HL-60 (cell line): ENCODE results near the gene RANBP2.

ENCODE experiments used
- DNase-seq, 2 experiments: peaks; one replicate each; pipeline ENCODE4 v3.0.0-alpha.2; 2010 to 2020; ENCODE audit warnings: low read depth in 1 of 2, low spot score in 1 of 2
- H3K27ac ChIP-seq: fragments of 250-450 bp; sonication (Bioruptor Pico); replicated peaks from 2 replicates; pipeline ENCODE4 v1.5.1; 2020; ENCODE audit warnings: mild to moderate bottlenecking, moderate library complexity
- H3K27me3 ChIP-seq: fragments of 250-450 bp; sonication (Bioruptor Pico); 2 replicates; pipeline ENCODE4 v1.5.1; 2021; ENCODE audit warnings: mild to moderate bottlenecking, moderate library complexity; ENCODE audit not compliant: insufficient read depth, poor library complexity, severe bottlenecking
- H3K4me3 ChIP-seq: replicated peaks from 2 replicates; pipeline ENCODE4 v1.5.1; 2011; ENCODE audit warnings: mild to moderate bottlenecking, control low read depth, low read length; ENCODE audit not compliant: insufficient read depth
- CTCF ChIP-seq: IDR thresholded peaks from one replicate; pipeline ENCODE4 v1.5.1; 2011; ENCODE audit warnings: low read length, control low read depth, inconsistent platforms; ENCODE audit not compliant: insufficient read depth
- GABPA ChIP-seq: IDR thresholded peaks from 2 replicates; pipeline ENCODE4 v1.6.1; 2012; ENCODE audit warnings: low read depth
- POLR2AphosphoS5 ChIP-seq: IDR thresholded peaks from 2 replicates; pipeline ENCODE4 v1.6.1; 2012; ENCODE audit warnings: low read depth
- SPI1 ChIP-seq: IDR thresholded peaks from 2 replicates; pipeline ENCODE4 v1.6.1; 2012; ENCODE audit warnings: low read depth, mild to moderate bottlenecking, borderline replicate concordance
- TF ChIP-seq, protein P1 (sequence below): IDR thresholded peaks from 2 replicates; pipeline ENCODE4 v1.6.1; 2012; ENCODE audit warnings: low read depth; ENCODE audit not compliant: insufficient replicate concordance

RANBP2 gene

GRCh38 chr2:108776475-108776874 is 57.2 kb downstream of the RANBP2 start:
- Histone ChIP-seq H3K27ac (no peak overlapping the region), H3K27me3 (no peaks in the 10 kb centered on the region), H3K4me3 (no peak overlapping the region)
- TF ChIP-seq POLR2AphosphoS5 (no peak), GABPA (no peak)
- TF ChIP-seq, protein P1, sequence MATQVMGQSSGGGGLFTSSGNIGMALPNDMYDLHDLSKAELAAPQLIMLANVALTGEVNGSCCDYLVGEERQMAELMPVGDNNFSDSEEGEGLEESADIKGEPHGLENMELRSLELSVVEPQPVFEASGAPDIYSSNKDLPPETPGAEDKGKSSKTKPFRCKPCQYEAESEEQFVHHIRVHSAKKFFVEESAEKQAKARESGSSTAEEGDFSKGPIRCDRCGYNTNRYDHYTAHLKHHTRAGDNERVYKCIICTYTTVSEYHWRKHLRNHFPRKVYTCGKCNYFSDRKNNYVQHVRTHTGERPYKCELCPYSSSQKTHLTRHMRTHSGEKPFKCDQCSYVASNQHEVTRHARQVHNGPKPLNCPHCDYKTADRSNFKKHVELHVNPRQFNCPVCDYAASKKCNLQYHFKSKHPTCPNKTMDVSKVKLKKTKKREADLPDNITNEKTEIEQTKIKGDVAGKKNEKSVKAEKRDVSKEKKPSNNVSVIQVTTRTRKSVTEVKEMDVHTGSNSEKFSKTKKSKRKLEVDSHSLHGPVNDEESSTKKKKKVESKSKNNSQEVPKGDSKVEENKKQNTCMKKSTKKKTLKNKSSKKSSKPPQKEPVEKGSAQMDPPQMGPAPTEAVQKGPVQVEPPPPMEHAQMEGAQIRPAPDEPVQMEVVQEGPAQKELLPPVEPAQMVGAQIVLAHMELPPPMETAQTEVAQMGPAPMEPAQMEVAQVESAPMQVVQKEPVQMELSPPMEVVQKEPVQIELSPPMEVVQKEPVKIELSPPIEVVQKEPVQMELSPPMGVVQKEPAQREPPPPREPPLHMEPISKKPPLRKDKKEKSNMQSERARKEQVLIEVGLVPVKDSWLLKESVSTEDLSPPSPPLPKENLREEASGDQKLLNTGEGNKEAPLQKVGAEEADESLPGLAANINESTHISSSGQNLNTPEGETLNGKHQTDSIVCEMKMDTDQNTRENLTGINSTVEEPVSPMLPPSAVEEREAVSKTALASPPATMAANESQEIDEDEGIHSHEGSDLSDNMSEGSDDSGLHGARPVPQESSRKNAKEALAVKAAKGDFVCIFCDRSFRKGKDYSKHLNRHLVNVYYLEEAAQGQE = no peak
- DNase-seq = no peak

DNA sequence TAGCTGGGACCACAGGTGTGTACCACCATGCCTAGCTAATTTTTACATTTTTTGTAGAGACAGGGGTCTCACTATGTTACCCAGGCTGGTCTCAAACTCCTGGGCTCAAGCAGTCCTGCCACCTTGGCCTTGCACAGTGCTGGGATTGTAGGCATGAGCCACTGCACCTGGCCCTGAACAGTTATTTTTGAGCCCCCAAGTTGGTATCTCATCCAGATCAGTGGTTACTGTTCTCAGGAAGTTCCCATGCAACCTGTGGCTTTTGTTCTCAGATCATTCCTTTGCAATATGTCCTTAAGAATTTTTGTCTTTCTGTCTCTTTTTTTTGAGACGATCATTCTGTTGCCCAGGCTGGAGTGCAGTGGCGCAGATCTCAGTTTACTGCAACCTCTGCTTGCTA is 59.6 kb downstream of the RANBP2 start:
- H3K4me3 ChIP-seq = no peak overlapping the region
- no peak for DNase-seq
- TF ChIP-seq, protein P1 = no peak
- TF ChIP-seq SPI1 = no peak
- TF ChIP-seq GABPA = no peak
- no peak for TF ChIP-seq POLR2AphosphoS5
- no peak for TF ChIP-seq CTCF
- H3K27me3 ChIP-seq = no peaks in the 10 kb centered on the region
- no peak overlapping the region for H3K27ac ChIP-seq

- peak in 1 of 2 experiments; percentile 3 for DNase-seq
- H3K27me3 ChIP-seq = no peaks in the 10 kb centered on the region
- H3K4me3 ChIP-seq = peak overlapping the region; percentile 62
- H3K27ac ChIP-seq = peak overlapping the region; percentile 76
- TF ChIP-seq SPI1 (no peak), POLR2AphosphoS5 (no peak), GABPA (no peak), CTCF (no peak)
- TF ChIP-seq, protein P1 = no peak
Measured at GRCh38 chr2:108786008-108786353, 66.7 kb downstream of the RANBP2 start.
